HG03139 (cell line): ENCODE measurements around the gene MRPL21.

Source experiments
- ATAC-seq: cut with Tn5 transposase; IDR thresholded peaks from one replicate; pipeline ENCODE4 v1.9.1; 2021; ENCODE audit not compliant: unreplicated experiment

The MRPL21 gene

GRCh38 chr11:68935066-68935465, 31.4 kb upstream of the MRPL21 start:
- no peak for ATAC-seq

DNA sequence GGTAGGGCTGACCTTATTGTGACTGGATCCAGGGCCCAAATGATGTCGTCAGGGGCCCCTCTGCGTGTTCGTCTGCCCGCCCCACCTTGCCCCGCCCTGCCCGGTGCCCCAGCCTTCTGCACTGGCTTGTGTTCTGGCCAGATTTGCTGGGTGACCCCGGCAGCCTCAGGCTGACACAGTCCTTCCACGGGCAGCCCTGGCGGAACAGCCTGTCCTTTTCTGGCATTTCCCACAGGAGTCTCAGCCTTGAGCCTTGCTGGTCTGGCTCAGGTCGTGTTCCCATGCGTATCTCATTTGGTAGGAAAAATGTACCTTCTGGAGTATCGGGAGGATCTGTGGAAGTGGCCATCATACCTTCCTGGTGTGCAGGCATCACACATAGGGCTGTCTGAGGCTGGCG, 31.0 kb upstream of the MRPL21 start:
- no peak for ATAC-seq

GRCh38 chr11:68934321-68934645, 30.7 kb upstream of the MRPL21 start:
- no peak for ATAC-seq

DNA sequence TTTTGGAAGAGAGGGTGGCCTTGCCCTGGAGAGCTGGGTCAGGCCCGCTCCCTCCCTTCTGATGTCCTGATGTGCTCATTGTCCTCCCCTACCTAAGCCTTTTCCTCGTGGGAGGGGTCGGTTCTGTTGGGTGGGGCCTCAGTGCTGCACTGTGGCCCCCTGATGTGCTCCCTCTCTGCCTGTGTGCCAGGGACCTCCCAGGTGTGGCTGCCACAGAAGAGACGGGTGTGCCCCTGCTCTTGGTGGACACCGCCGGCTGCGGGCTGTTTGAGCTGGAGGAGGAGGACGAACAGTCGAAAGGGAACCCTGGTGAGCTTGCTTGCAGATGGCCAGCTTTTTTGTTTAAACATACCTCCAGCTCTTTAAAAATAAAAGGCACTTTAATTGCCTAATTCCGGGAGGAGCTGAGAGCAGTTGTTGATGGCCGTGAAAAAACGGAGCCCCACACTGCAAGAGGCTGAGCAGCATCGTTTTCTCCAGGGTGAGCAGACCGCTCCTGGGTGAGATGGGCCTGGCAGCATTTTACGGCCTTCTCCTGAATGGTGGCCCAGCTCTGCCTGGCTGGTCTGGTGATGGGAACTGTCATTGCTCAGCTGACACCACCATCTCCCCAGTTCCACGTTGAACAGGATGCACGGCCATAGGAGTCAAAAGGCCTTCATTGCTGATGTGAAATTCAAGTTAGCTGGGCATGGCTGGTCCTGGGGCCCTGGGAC, 30.1 kb upstream of the MRPL21 start:
- no peak for ATAC-seq

GRCh38 chr11:68932933-68933577, 29.4 kb upstream of the MRPL21 start:
- no peak for ATAC-seq

DNA sequence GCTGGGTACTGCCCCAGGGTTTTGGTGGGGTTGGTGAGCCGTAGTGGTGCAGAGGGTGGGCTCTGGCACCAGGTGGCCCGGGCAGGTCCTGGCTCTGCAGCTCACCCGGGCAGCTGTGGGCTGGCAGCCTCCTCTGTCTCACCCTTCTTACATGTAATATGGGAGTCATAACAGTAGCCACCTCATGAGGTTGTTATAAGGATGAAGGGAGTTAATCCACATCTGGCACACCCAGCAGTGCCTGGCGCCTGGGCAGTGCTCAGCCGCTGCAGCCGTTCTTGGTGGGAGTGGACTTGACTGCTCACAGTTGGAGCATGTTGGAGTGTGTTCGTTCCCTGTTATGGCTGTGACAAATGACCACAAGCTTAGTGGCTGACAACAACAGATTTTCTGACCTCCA, 28.7 kb upstream of the MRPL21 start:
- ATAC-seq = no peak

DNA sequence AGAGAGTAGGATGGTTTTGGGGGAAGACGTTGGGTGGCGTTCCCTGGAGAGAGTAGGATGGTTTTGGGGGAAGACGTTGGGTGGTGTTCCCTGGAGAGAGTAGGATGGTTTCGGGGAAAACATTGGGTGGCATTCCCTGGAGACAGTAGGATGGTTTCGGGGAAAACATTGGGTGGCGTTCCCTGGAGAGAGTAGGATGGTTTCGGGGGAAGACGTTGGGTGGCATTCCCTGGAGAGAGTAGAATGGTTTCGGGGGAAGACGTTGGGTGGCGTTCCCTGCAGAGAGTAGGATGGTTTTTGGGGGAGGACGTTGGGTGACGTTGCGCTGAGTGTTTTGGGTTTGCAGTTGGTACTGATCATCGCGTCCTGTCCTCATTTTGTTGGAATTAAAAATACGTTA, 28.3 kb upstream of the MRPL21 start:
- no peak for ATAC-seq

- ATAC-seq = no peak
Observed at GRCh38 chr11:68930991-68931855, 27.6 kb upstream of the MRPL21 start.

DNA sequence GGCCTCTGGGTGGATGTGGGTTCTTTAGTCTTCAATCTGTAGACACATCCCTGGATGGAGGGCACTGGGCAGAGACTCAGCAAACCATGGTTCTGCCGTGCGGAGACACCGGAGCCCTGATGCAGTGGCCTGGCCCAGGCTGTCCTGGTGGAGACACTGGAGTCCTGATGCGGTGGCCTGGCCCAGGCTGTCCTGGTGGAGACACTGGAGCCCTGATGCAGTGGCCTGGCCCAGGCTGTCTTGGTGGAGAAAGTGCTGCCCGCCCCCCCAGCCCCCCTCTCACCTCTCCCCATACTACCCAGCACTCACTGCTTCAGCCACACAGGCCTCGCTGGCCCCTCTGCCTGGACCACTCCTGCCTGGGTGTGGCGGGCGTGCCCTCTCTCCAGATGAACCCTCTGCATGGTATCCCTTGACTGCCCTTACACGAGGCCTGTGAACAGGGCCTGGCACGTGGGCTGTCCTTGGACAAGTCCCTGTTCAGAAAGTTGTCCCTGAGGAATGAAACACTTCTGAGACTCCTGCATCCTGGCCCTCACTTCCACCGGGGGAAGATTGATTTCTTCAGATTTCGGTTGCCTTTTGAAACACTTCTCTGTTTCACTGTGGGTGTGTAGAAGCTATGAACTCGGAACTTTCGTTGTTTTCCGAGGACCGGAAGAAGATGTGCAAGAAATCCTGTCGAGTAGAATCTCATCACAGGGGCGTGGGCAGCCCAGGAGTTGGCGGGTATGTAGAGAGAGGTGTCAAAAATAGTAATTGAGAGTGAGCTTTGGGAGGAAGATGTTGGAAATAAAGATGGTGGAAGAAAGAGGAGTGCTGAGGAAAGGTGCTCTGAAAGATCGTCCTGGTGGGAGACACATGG, 26.3 kb upstream of the MRPL21 start:
- ATAC-seq = no peak

DNA sequence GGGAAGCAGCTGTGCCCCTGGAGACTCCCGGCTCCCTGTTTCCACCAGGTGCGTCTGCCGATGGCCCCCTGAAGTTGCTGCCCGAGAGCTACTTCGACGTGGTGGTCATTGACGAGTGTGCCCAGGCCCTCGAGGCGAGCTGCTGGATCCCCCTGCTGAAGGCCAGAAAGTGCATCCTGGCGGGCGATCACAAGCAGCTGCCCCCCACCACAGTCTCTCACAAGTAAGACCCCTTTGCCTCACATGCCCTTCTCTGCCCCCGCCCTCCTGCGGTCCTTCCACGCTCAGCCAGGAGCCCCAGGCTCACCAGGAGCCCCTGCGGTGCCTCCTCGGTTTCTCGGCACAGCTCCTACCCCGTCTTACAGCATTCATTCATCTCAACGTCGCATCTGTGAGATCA, 25.5 kb upstream of the MRPL21 start:
- ATAC-seq = no peak

- ATAC-seq = no peak
Observed at GRCh38 chr11:68928136-68928880, 24.7 kb upstream of the MRPL21 start.

DNA sequence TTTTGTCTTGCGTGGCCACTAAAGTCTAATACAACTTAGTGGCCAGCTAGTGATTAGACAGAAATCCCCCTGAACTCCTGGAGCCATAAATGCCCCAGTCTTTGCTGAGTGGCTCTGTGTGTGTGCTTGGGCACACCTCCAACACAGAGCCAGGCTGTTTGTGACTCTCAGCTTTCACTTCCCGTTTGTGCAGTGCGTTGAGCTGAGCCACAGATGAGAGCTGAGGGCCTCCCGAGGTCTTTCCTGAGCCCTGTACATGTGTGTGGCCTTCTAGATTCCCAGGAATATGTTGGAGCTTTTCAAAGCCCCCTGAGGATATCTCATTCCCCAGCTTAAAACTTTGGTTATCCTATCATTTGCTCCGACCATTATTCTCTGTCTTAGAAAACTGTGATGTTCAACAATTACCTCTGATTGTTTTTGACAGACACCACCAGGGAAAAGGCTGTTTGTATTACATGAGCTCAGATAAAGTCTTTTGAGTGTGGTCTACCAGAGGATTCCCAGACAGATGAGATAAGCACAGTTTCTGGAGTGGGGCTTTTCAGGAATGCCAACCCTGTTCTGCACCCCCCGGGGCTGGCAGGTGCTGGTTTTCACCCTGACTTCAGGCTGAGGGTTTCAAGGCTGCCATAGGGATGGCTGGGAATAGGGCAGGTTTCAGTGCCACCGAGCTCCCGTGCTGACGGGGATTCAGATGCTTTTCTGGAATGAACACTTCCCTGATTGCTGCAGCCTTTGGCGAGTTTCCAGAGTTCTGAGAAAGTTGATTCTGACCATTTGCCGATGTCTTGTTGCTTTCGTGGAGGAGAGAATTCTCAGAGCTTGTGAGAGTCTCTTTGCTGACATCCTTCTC, 23.9 kb upstream of the MRPL21 start:
- no peak for ATAC-seq

DNA sequence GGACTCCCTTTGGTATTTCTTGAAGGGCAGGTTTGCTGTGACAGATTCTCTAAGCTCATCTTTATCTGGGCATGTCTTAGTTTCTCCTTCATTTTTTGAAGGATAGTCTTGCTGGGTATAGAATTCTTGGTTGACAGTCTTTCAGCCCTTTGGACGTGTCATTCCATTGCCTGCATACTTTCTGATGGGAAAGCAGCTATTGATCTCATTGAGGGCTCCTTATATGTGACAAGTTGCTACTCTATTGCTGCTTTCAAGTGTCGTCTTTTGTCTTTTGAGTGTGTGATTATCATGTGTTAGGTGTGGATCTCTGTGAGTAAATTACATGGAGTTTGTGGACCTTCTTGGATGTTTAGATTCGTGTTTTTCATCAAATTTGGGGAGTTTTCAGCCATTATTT, 22.0 kb upstream of the MRPL21 start:
- no peak for ATAC-seq

- no peak for ATAC-seq
Observed at GRCh38 chr11:68924073-68924925, 20.7 kb upstream of the MRPL21 start.

DNA sequence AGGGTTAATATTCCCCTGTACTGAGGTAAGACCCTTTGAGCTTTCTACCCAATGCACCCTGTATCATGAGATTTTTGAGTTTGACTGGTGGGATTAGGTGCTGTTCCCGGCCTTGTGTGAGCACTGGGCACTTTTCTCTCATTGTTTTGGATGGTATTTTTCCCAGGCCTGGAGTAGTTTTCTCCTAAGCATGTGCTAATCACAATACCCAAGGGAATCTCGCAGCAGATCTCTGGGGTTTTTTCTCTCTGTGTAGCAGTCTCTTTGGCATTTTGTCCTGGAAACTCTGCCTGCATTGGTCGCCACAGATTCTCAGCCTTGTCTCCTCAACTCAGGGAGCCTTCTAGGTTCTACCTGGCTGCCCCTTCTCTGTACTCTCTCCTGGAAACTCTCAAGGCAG, 20.0 kb upstream of the MRPL21 start:
- ATAC-seq = no peak

DNA sequence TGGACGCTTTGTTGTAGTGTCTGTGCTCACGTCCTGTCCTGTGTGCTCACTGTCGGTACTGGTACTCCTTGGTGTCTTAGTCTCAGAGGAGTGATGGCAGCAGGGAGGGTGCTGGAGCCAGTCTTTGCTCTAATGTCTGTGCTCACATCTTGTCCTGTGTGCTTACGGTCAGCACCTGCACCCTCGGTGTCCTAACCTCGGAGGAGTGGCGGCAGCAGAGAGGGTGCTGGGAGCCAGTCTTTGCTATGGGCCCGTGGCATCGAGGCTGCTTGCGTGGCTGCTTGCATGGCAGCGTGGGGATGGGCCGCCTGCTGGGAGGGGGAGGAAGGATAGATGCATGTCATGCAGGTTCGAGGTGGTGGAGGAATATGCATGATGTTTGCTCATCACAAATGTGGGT, 12.8 kb upstream of the MRPL21 start:
- ATAC-seq = no peak

DNA sequence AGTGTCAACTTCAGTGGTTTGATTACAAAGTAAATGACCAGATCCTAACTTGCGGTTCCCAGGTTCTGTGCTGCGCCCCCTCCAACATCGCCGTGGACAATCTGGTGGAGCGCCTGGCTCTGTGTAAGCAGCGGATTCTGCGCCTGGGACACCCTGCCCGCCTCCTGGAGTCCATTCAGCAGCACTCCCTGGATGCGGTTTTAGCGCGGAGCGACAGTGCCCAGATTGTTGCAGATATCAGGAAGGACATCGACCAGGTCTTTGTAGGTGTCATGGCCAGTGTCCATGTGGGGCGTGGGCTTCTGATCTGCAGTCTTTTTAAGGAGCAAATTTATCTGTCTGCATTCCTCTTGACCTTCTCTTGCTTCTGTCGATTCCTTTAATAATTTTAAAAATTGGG, 11.1 kb upstream of the MRPL21 start:
- ATAC-seq = no peak

DNA sequence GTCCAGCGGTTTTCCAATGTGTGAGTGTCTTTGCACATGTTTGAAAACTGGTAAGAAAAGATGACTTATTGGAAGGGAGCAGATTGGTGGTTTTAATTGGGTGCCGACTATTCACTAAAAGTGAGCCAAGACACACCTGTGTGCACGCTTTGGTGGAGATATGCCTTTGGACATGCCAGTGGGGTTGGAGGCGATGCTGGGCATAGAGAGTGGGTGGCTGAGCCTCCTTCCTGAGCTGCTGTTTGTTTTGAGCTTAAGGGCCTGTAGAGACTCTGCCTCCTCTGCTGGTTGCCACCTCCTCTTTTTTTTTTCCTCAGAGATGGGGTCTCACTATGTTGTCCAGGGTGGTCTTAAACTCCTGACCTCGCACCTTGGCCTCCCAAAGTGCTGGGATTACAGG, 9.6 kb upstream of the MRPL21 start:
- no peak for ATAC-seq

- no peak for ATAC-seq
Observed at GRCh38 chr11:68912254-68912653, 8.6 kb upstream of the MRPL21 start.
